H1 (cell line): ENCODE data around the gene AIMP1. TPM values are rescaled to one million over a fixed set of nuclear protein-coding genes. Genes with fewer than 3 reads are reported as not detected.

Experiments used
- ATF2 ChIP-seq: IDR thresholded peaks from 2 replicates; pipeline ENCODE4 v1.6.1; 2012; ENCODE audit warnings: low read length, inconsistent platforms
- CHD7 ChIP-seq: fragments of 300-600 bp; sonication (generic); IDR thresholded peaks from 2 replicates; pipeline ENCODE4 v1.7.1; 2012; ENCODE audit warnings: low read length, moderate library complexity, mild to moderate bottlenecking, inconsistent platforms; ENCODE audit not compliant: insufficient replicate concordance
- FOSL1 ChIP-seq: IDR thresholded peaks from 2 replicates; pipeline ENCODE4 v1.6.1; 2011; ENCODE audit warnings: mild to moderate bottlenecking, low read depth, low read length, moderate library complexity; ENCODE audit not compliant: insufficient read depth
- GTF2F1 ChIP-seq: IDR thresholded peaks from 2 replicates; pipeline ENCODE4 v1.6.1; 2012; ENCODE audit warnings: low read depth, low read length, improper control_type of control experiment, borderline replicate concordance
- MAX ChIP-seq: IDR thresholded peaks from 2 replicates; pipeline ENCODE4 v1.6.1; 2012; ENCODE audit warnings: inconsistent platforms
- SP1 ChIP-seq: IDR thresholded peaks from 2 replicates; pipeline ENCODE4 v1.6.1; 2011; ENCODE audit warnings: low read depth, low read length
- polyA plus RNA-seq, 7 experiments: library from polyadenylated mRNA; depleted of rRNA in 3 of 7; stranded (reverse) in 5 of 7; unstranded in 2 of 7; fragments of >200 nt in 5 of 7; fragments of 200-250 nt in 2 of 7; gene quantifications; 1 replicate in 5 of 7; 2 replicates in 1 of 7; 4 replicates in 1 of 7; pipeline versions ENCODE4 v1.2.1 to v1.2.3, GENCODE V29; 2011 to 2013; ENCODE audit warnings: missing spikeins in 2 of 7, mixed read lengths in 2 of 7
- total RNA-seq: library from RNA; stranded (reverse); fragmentation: NEBNext Ultra II Directional; extraction: Animal tissue kit (Norgen Biotek cat#: 25700); gene quantifications from 2 replicates; pipeline ENCODE4 v1.2.1, GENCODE V29; 2021

The AIMP1 gene
- total and polyA plus RNA-seq, 2 of the 8 experiments (the other 6 are each of a cell fraction or from before 2014, with no cell fraction given) = 7.9 to 54.6 TPM

GRCh38 chr4:106373026-106373425, 56.7 kb downstream of the AIMP1 start (continued):
- TF ChIP-seq ATF2 = no peak
- TF ChIP-seq FOSL1 = no peak
- TF ChIP-seq MAX = no peak
- no peak for TF ChIP-seq CHD7
- TF ChIP-seq SP1 = no peak
- no peak for TF ChIP-seq GTF2F1
